Loucy (cell line): ENCODE results near the gene ALG1.

Source experiments
- H2AFZ ChIP-seq: fragments of 200-600 bp; sonication (generic); 2 replicates; pipeline ENCODE4 v1.6.0; 2016; ENCODE audit warnings: antibody characterized with exemption, mild to moderate bottlenecking, low read length, moderate library complexity
- H3F3A ChIP-seq: fragments of 200-600 bp; 2 replicates; pipeline ENCODE4 v1.6.0; 2016; ENCODE audit warnings: antibody characterized with exemption, low read depth, mild to moderate bottlenecking
- H3K27me3 ChIP-seq: fragments of 200-600 bp; sonication (generic); 2 replicates; pipeline ENCODE4 v1.6.1; 2014; ENCODE audit warnings: low read length, mild to moderate bottlenecking; ENCODE audit not compliant: insufficient read depth, poor library complexity, severe bottlenecking
- H3K36me3 ChIP-seq: fragments of 200-600 bp; sonication (generic); 2 replicates; pipeline ENCODE4 v1.6.1; 2016; ENCODE audit warnings: low read length; ENCODE audit not compliant: insufficient read depth
- H3K4me1 ChIP-seq: fragments of 200-600 bp; sonication (generic); 2 replicates; pipeline ENCODE4 v1.5.1; 2014; ENCODE audit warnings: low read length, mild to moderate bottlenecking; ENCODE audit not compliant: insufficient read depth, poor library complexity, severe bottlenecking
- H3K4me2 ChIP-seq: fragments of 200-600 bp; sonication (generic); 2 replicates; pipeline ENCODE4 v1.6.0; 2014; ENCODE audit warnings: antibody characterized with exemption, low read length, low read depth, mild to moderate bottlenecking; ENCODE audit not compliant: poor library complexity, severe bottlenecking
- H3K4me3 ChIP-seq: fragments of 200-600 bp; sonication (generic); 2 replicates; pipeline ENCODE4 v1.5.1; 2014; ENCODE audit warnings: low read length, mild to moderate bottlenecking, mixed read lengths; ENCODE audit not compliant: poor library complexity, severe bottlenecking
- H3K79me2 ChIP-seq: fragments of 200-600 bp; sonication (generic); 2 replicates; pipeline ENCODE4 v1.6.1; 2014; ENCODE audit warnings: low read length; ENCODE audit not compliant: insufficient read depth
- H3K9ac ChIP-seq: fragments of 200-600 bp; sonication (generic); 2 replicates; pipeline ENCODE4 v1.6.0; 2014; ENCODE audit warnings: mild to moderate bottlenecking, low read depth, low read length, moderate library complexity; ENCODE audit not compliant: poor library complexity, severe bottlenecking
- H3K9me2 ChIP-seq: fragments of 200-600 bp; sonication (generic); replicated peaks from 2 replicates; pipeline ENCODE4 v1.6.1; 2016; ENCODE audit warnings: low read depth, low read length, mixed read lengths
- H3K9me3 ChIP-seq: fragments of 200-600 bp; sonication (generic); 2 replicates; pipeline ENCODE4 v1.6.1; 2014; ENCODE audit warnings: mild to moderate bottlenecking, antibody characterized with exemption, low read length, low read depth; ENCODE audit not compliant: insufficient read depth
- H4K20me1 ChIP-seq: fragments of 200-600 bp; sonication (generic); 2 replicates; pipeline ENCODE4 v1.6.0; 2014; ENCODE audit warnings: antibody characterized with exemption, low read length, mild to moderate bottlenecking; ENCODE audit not compliant: insufficient read depth, poor library complexity, severe bottlenecking
- CTCF ChIP-seq: fragments of 200-600 bp; sonication (generic); conservative IDR thresholded peaks from 2 replicates; pipeline ENCODE4 v1.5.1; 2014; ENCODE audit warnings: mild to moderate bottlenecking, antibody characterized with exemption, low read length
- EZH2phosphoT487 ChIP-seq: fragments of 200-600 bp; IDR thresholded peaks from 2 replicates; pipeline ENCODE4 v1.6.1; 2018; ENCODE audit warnings: antibody characterized with exemption, mild to moderate bottlenecking, moderate library complexity, borderline replicate concordance

ALG1 gene, protein sequence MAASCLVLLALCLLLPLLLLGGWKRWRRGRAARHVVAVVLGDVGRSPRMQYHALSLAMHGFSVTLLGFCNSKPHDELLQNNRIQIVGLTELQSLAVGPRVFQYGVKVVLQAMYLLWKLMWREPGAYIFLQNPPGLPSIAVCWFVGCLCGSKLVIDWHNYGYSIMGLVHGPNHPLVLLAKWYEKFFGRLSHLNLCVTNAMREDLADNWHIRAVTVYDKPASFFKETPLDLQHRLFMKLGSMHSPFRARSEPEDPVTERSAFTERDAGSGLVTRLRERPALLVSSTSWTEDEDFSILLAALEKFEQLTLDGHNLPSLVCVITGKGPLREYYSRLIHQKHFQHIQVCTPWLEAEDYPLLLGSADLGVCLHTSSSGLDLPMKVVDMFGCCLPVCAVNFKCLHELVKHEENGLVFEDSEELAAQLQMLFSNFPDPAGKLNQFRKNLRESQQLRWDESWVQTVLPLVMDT

GRCh38 chr16:5071681-5072333 is at the start of gene ALG1:
Gene ALG1 (plus strand): TSS chr16:5071843. CDS start chr16:5071850, 7 bp downstream.
- H4K20me1 ChIP-seq: no peaks in the 10 kb centered on the region
- no peaks in the 10 kb centered on the region for H3K27me3 ChIP-seq
- H2AFZ ChIP-seq: peak within 1 kb of the TSS; percentile 94
- peaks cover 5% of the 10 kb centered on the region; the same call in 1 of the 2 replicates for H3K79me2 ChIP-seq
- no peaks in the 10 kb centered on the region for H3K36me3 ChIP-seq
- no peaks in the 10 kb centered on the region for H3K9me2 ChIP-seq
- H3K9me3 ChIP-seq: no peaks in the 10 kb centered on the region
- H3K9ac ChIP-seq: peak within 1 kb of the TSS; percentile 72
- H3K4me2 ChIP-seq: peak within 1 kb of the TSS; percentile 79
- peaks cover 5% of the 10 kb centered on the region for H3K4me1 ChIP-seq
- H3K4me3 ChIP-seq: peak within 1 kb of the TSS; percentile 84
- TF ChIP-seq CTCF: no peak
- no peak for TF ChIP-seq EZH2phosphoT487
- H3F3A ChIP-seq: no peaks in the 10 kb centered on the region

GRCh38 chr16:5022521-5022920 is 49.1 kb upstream of the ALG1 start:
- Histone ChIP-seq H4K20me1 (no peaks in the 10 kb centered on the region), H3K4me1 (no peaks in the 10 kb centered on the region), H3K9ac (no peak overlapping the region), H3K4me3 (no peak overlapping the region), H2AFZ (no peak overlapping the region), H3K9me3 (no peaks in the 10 kb centered on the region), H3K9me2 (no peaks in the 10 kb centered on the region), H3F3A (no peaks in the 10 kb centered on the region), H3K27me3 (no peaks in the 10 kb centered on the region), H3K79me2 (no peaks in the 10 kb centered on the region), H3K4me2 (no peak overlapping the region), H3K36me3 (no peaks in the 10 kb centered on the region)
- no peak for TF ChIP-seq EZH2phosphoT487
- no peak for TF ChIP-seq CTCF

GRCh38 chr16:5024632-5025031 is 47.0 kb upstream of the ALG1 start:
- TF ChIP-seq EZH2phosphoT487 (no peak), CTCF (no peak)
- no peaks in the 10 kb centered on the region for H3K36me3 ChIP-seq
- H3K9me3 ChIP-seq: no peaks in the 10 kb centered on the region
- no peaks in the 10 kb centered on the region for H3K79me2 ChIP-seq
- H3K4me2 ChIP-seq: no peak overlapping the region
- H3K9ac ChIP-seq: no peak overlapping the region
- H2AFZ ChIP-seq: no peak overlapping the region
- H4K20me1 ChIP-seq: no peaks in the 10 kb centered on the region
- H3K4me3 ChIP-seq: no peak overlapping the region
- H3F3A ChIP-seq: no peaks in the 10 kb centered on the region
- H3K27me3 ChIP-seq: no peaks in the 10 kb centered on the region
- no peaks in the 10 kb centered on the region for H3K9me2 ChIP-seq
- H3K4me1 ChIP-seq: no peaks in the 10 kb centered on the region
